ENCODE results near the gene EXOC6B.

DNA sequence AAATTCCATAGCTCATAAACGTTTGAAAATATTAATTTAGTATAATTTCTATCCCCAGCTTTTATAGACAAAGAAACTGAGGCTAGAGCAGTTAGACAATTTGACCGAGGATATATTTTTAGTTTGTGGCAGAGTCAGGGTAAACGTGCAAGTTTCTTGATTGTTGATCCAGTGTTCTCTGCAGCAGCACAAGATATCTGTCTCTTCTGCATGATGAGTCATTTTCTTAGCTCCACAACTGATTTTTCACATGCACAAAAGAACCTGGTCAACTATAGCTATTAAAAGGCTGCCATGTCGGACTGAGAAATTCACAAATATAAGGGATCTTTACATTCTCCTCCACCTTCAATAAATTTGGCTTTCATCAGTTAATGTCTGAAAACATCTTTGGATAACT, 534.8 kb downstream of the EXOC6B start:
- TF ChIP-seq, protein P1, sequence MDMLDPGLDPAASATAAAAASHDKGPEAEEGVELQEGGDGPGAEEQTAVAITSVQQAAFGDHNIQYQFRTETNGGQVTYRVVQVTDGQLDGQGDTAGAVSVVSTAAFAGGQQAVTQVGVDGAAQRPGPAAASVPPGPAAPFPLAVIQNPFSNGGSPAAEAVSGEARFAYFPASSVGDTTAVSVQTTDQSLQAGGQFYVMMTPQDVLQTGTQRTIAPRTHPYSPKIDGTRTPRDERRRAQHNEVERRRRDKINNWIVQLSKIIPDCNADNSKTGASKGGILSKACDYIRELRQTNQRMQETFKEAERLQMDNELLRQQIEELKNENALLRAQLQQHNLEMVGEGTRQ (CRISPR knock-in tag; IDR thresholded peaks at IDR 0.05), result no peak
- TF ChIP-seq PRDM15 (CRISPR knock-in tag; IDR thresholded peaks at IDR 0.05) (no peak), ZNF121 (CRISPR knock-in tag; IDR thresholded peaks at IDR 0.05) (no peak), TCF7 (CRISPR knock-in tag; IDR thresholded peaks at IDR 0.05; ENCODE audit: low read depth) (no peak), AR (CRISPR knock-in tag; IDR thresholded peaks at IDR 0.05) (no peak), SMAD4 (CRISPR knock-in tag; IDR thresholded peaks at IDR 0.05) (no peak), MXD4 (CRISPR knock-in tag; IDR thresholded peaks at IDR 0.05; ENCODE audit: borderline replicate concordance) (no peak), FOXJ3 (CRISPR knock-in tag; IDR thresholded peaks at IDR 0.05; ENCODE audit: borderline replicate concordance) (no peak), ZNF423 (CRISPR knock-in tag; IDR thresholded peaks at IDR 0.05) (no peak), CREM (CRISPR knock-in tag; IDR thresholded peaks at IDR 0.05) (no peak)
- TF ChIP-seq, protein P2, sequence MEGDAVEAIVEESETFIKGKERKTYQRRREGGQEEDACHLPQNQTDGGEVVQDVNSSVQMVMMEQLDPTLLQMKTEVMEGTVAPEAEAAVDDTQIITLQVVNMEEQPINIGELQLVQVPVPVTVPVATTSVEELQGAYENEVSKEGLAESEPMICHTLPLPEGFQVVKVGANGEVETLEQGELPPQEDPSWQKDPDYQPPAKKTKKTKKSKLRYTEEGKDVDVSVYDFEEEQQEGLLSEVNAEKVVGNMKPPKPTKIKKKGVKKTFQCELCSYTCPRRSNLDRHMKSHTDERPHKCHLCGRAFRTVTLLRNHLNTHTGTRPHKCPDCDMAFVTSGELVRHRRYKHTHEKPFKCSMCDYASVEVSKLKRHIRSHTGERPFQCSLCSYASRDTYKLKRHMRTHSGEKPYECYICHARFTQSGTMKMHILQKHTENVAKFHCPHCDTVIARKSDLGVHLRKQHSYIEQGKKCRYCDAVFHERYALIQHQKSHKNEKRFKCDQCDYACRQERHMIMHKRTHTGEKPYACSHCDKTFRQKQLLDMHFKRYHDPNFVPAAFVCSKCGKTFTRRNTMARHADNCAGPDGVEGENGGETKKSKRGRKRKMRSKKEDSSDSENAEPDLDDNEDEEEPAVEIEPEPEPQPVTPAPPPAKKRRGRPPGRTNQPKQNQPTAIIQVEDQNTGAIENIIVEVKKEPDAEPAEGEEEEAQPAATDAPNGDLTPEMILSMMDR (IDR thresholded peaks at IDR 0.05), result no peak
